OCI-LY1 (cell line): Measurements from ENCODE around the gene TBC1D5.
"Not testable (repeated sequence)": the region's sequence is repeated elsewhere in the genome, so short reads cannot be mapped to it uniquely, and the experiment has no call there.

ENCODE experiments used
- H2AFZ ChIP-seq: fragments of 200-600 bp; sonication (generic), shearing (Covaris generic); 2 replicates; pipeline ENCODE4 v1.6.0; 2014; ENCODE audit warnings: antibody characterized with exemption, mild to moderate bottlenecking, low read length
- H3F3A ChIP-seq: fragments of 200-600 bp; sonication (generic), shearing (Covaris generic); 2 replicates; pipeline ENCODE4 v1.6.0; 2014; ENCODE audit warnings: mild to moderate bottlenecking, antibody characterized with exemption, low read length, moderate library complexity; ENCODE audit not compliant: insufficient read depth
- H3K27ac ChIP-seq: fragments of 200-600 bp; sonication (generic); 2 replicates; pipeline ENCODE4 v1.5.1; 2014; ENCODE audit warnings: low read length, mixed run types, mild to moderate bottlenecking, low read depth; ENCODE audit not compliant: poor library complexity, severe bottlenecking
- H3K27me3 ChIP-seq: fragments of 200-600 bp; sonication (generic); 2 replicates; pipeline ENCODE4 v1.6.0; 2014; ENCODE audit warnings: antibody characterized with exemption, mild to moderate bottlenecking, low read length, moderate library complexity; ENCODE audit not compliant: insufficient read depth
- H3K36me3 ChIP-seq: fragments of 200-600 bp; sonication (generic); 2 replicates; pipeline ENCODE4 v1.6.1; 2014; ENCODE audit warnings: mild to moderate bottlenecking, antibody characterized with exemption, low read length, moderate library complexity, mixed read lengths; ENCODE audit not compliant: insufficient read depth
- H3K4me1 ChIP-seq: fragments of 200-600 bp; sonication (generic); 2 replicates; pipeline ENCODE4 v1.5.1; 2014; ENCODE audit warnings: mild to moderate bottlenecking, low read length, moderate library complexity; ENCODE audit not compliant: insufficient read depth, severe bottlenecking
- H3K4me2 ChIP-seq: fragments of 200-600 bp; sonication (generic), shearing (Covaris generic); 2 replicates; pipeline ENCODE4 v1.6.1; 2014; ENCODE audit warnings: low read length
- H3K4me3 ChIP-seq: fragments of 200-600 bp; sonication (generic); 2 replicates; pipeline ENCODE4 v1.5.1; 2014; ENCODE audit warnings: low read length, low read depth, mild to moderate bottlenecking, mixed read lengths; ENCODE audit not compliant: poor library complexity, severe bottlenecking
- H3K79me2 ChIP-seq: fragments of 200-600 bp; shearing (Covaris generic); 2 replicates; pipeline ENCODE4 v1.6.1; 2016; ENCODE audit warnings: mixed run types, low read length, mixed read lengths; ENCODE audit not compliant: insufficient read depth
- H3K9ac ChIP-seq: fragments of 200-600 bp; sonication (generic), shearing (Covaris generic); 2 replicates; pipeline ENCODE4 v1.6.1; 2014; ENCODE audit warnings: mild to moderate bottlenecking, low read length, mixed read lengths
- H3K9me2 ChIP-seq: fragments of 200-600 bp; sonication (generic), shearing (Covaris generic); 2 replicates; pipeline ENCODE4 v1.6.1; 2014; ENCODE audit warnings: low read depth, mild to moderate bottlenecking, low read length, mixed read lengths
- H3K9me3 ChIP-seq: fragments of 200-600 bp; shearing (Covaris generic); 2 replicates; pipeline ENCODE4 v1.6.1; 2014; ENCODE audit warnings: low read length, mixed read lengths
- H4K20me1 ChIP-seq: fragments of 200-600 bp; sonication (generic), shearing (Covaris generic); 2 replicates; pipeline ENCODE4 v1.6.0; 2016; ENCODE audit warnings: mild to moderate bottlenecking, low read length; ENCODE audit not compliant: insufficient read depth
- EZH2 ChIP-seq: fragments of 200-600 bp; sonication (generic), shearing (Covaris generic); IDR thresholded peaks from 2 replicates; pipeline ENCODE4 v1.8.0; 2017; ENCODE audit warnings: borderline replicate concordance, mixed run types, mild to moderate bottlenecking, antibody characterized with exemption, low read length, moderate library complexity, mixed read lengths
- TF ChIP-seq, protein P1 (sequence below): fragments of 200-600 bp; sonication (generic), shearing (Covaris generic); IDR thresholded peaks from 2 replicates; pipeline ENCODE4 v1.5.1; 2017; ENCODE audit warnings: mild to moderate bottlenecking, antibody characterized with exemption, low read length, moderate library complexity, mixed read lengths

TBC1D5 gene

DNA sequence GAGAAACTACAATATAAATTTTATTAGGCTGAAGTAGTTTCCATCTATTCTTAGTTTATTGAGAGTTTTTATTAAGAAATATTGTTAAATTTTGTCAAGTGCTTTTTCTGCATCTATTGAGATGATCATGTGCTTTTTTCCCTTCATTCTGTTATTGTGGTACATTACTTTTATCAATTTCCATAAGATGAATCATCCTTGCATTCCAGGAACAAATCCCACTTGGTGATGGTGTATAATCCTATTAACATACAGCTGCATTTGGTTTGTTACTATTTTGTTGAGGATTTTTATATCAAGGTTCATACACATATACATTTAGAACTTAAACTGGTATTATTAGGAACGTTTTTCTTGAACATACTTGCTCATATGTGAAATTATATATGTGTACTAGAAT lies 199.8 kb downstream of the TBC1D5 start:
- H3F3A ChIP-seq, result no peaks in the 10 kb centered on the region
- no peak for TF ChIP-seq EZH2
- TF ChIP-seq, protein P1, sequence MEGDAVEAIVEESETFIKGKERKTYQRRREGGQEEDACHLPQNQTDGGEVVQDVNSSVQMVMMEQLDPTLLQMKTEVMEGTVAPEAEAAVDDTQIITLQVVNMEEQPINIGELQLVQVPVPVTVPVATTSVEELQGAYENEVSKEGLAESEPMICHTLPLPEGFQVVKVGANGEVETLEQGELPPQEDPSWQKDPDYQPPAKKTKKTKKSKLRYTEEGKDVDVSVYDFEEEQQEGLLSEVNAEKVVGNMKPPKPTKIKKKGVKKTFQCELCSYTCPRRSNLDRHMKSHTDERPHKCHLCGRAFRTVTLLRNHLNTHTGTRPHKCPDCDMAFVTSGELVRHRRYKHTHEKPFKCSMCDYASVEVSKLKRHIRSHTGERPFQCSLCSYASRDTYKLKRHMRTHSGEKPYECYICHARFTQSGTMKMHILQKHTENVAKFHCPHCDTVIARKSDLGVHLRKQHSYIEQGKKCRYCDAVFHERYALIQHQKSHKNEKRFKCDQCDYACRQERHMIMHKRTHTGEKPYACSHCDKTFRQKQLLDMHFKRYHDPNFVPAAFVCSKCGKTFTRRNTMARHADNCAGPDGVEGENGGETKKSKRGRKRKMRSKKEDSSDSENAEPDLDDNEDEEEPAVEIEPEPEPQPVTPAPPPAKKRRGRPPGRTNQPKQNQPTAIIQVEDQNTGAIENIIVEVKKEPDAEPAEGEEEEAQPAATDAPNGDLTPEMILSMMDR, result no peak
- no peak overlapping the region for H3K4me3 ChIP-seq
- H3K9me2 ChIP-seq, result no peaks in the 10 kb centered on the region
- H3K27ac ChIP-seq, result no peak overlapping the region
- H3K79me2 ChIP-seq, result no peaks in the 10 kb centered on the region
- no peak overlapping the region for H3K4me2 ChIP-seq
- H3K9ac ChIP-seq, result no peak overlapping the region
- H4K20me1 ChIP-seq, result no peaks in the 10 kb centered on the region
- H3K36me3 ChIP-seq, result no peaks in the 10 kb centered on the region
- no peak overlapping the region for H2AFZ ChIP-seq
- no peaks in the 10 kb centered on the region for H3K9me3 ChIP-seq
- no peaks in the 10 kb centered on the region for H3K27me3 ChIP-seq
- H3K4me1 ChIP-seq, result no peaks in the 10 kb centered on the region

- Histone ChIP-seq H3K4me2 (no peak overlapping the region), H4K20me1 (no peaks in the 10 kb centered on the region), H3K79me2 (no peaks in the 10 kb centered on the region), H3K4me3 (no peak overlapping the region), H3K9ac (no peak overlapping the region), H3K4me1 (no peaks in the 10 kb centered on the region), H3K36me3 (no peaks in the 10 kb centered on the region), H3K9me3 (no peaks in the 10 kb centered on the region), H2AFZ (no peak overlapping the region), H3F3A (no peaks in the 10 kb centered on the region), H3K27me3 (no peaks in the 10 kb centered on the region), H3K27ac (no peak overlapping the region), H3K9me2 (no peaks in the 10 kb centered on the region)
- TF ChIP-seq, protein P1, result no peak
Measured at GRCh38 chr3:17539436-17539835, 203.0 kb downstream of the TBC1D5 start.

GRCh38 chr3:17535274-17535673 lies 207.2 kb downstream of the TBC1D5 start:
- Histone ChIP-seq H4K20me1 (no peaks in the 10 kb centered on the region), H3F3A (no peaks in the 10 kb centered on the region), H2AFZ (no peak overlapping the region), H3K4me2 (no peak overlapping the region), H3K27me3 (no peaks in the 10 kb centered on the region), H3K4me1 (no peaks in the 10 kb centered on the region), H3K9me2 (no peaks in the 10 kb centered on the region), H3K9ac (no peak overlapping the region), H3K79me2 (no peaks in the 10 kb centered on the region), H3K9me3 (no peaks in the 10 kb centered on the region), H3K4me3 (no peak overlapping the region), H3K27ac (no peak overlapping the region), H3K36me3 (no peaks in the 10 kb centered on the region)
- no peak for TF ChIP-seq EZH2

DNA sequence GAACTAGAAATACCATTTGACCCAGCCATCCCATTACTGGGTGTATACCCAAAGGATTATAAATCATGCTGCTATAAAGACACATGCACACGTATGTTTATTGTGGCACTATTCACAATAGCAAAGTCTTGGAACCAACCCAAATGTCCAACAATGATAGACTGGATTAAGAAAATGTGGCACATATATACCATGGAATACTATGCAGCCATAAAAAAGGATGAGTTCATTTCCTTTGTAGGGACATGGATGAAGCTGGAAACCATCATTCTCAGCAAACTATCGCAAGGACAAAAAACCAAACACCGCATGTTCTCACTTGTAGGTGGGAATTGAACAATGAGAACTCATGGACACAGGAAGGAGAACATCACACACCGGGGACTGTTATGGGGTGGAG lies 210.0 kb downstream of the TBC1D5 start:
- not testable (repeated sequence) for H4K20me1 ChIP-seq, H3K27me3 ChIP-seq, H3K9me3 ChIP-seq, H3F3A ChIP-seq, H3K79me2 ChIP-seq, H3K4me2 ChIP-seq, H3K4me3 ChIP-seq, H3K36me3 ChIP-seq, H3K9ac ChIP-seq, H3K4me1 ChIP-seq, H3K9me2 ChIP-seq, H3K27ac ChIP-seq, H2AFZ ChIP-seq
